Fibroblast of lung (primary cell): ENCODE results near the gene HARS2. TPM values are rescaled to one million over a fixed set of nuclear protein-coding genes. Genes with fewer than 3 reads are reported as not detected.
"Not testable (repeated sequence)": the region's sequence is repeated elsewhere in the genome, so short reads cannot be mapped to it uniquely, and the experiment has no call there.

Source experiments
- DNase-seq, 2 donors: peaks; one replicate each; pipeline versions ENCODE4 v3.0.0 to v3.0.0-alpha.2; 2010; ENCODE audit warnings: low read depth in 2 of 2
- H2AFZ ChIP-seq: 2 replicates; pipeline ENCODE4 v1.5.1; 2012; ENCODE audit warnings: low read length, control low read depth, inconsistent platforms
- H3K27ac ChIP-seq: 2 replicates; pipeline ENCODE4 v1.5.1; 2011; ENCODE audit warnings: low read length, control low read depth; ENCODE audit not compliant: insufficient read depth
- H3K27me3 ChIP-seq: 2 replicates; pipeline ENCODE4 v1.5.1; 2011; ENCODE audit warnings: mild to moderate bottlenecking, low read length; ENCODE audit not compliant: control insufficient read depth, insufficient read depth
- H3K36me3 ChIP-seq: 2 replicates; pipeline ENCODE4 v1.5.1; 2011; ENCODE audit warnings: low read length; ENCODE audit not compliant: control insufficient read depth, insufficient read depth
- H3K4me1 ChIP-seq: 2 replicates; pipeline ENCODE4 v1.5.1; 2011; ENCODE audit warnings: low read length; ENCODE audit not compliant: control insufficient read depth, insufficient read depth; ENCODE audit errors: extremely low read depth
- H3K4me2 ChIP-seq: 2 replicates; pipeline ENCODE4 v1.5.1; 2011; ENCODE audit warnings: low read length, control low read depth; ENCODE audit not compliant: insufficient read depth; ENCODE audit errors: extremely low read depth
- H3K4me3 ChIP-seq, 4 experiments: fragments of 200-600 bp in 1 of 4; sonication (generic) in 1 of 4; replicated peaks in 1 of 4; 2 replicates each; pipeline ENCODE4 v1.5.1; 2011 to 2016; ENCODE audit warnings: low read length in 4 of 4, low read depth in 3 of 4, mild to moderate bottlenecking in 3 of 4, control low read depth in 2 of 4, inconsistent platforms in 1 of 4, mixed read lengths in 1 of 4; ENCODE audit not compliant: insufficient read depth in 1 of 4; ENCODE audit errors: control extremely low read depth in 1 of 4
- H3K79me2 ChIP-seq: 2 replicates; pipeline ENCODE4 v1.5.1; 2012; ENCODE audit warnings: mild to moderate bottlenecking, low read length, inconsistent platforms; ENCODE audit not compliant: control insufficient read depth, insufficient read depth
- H3K9ac ChIP-seq: 2 replicates; pipeline ENCODE4 v1.5.1; 2011; ENCODE audit warnings: mild to moderate bottlenecking, low read length, control low read depth; ENCODE audit not compliant: insufficient read depth
- H3K9me3 ChIP-seq: 2 replicates; pipeline ENCODE4 v1.5.1; 2012; ENCODE audit warnings: low read depth, low read length; ENCODE audit not compliant: control insufficient read depth, insufficient read depth
- H4K20me1 ChIP-seq: 2 replicates; pipeline ENCODE4 v1.5.1; 2011; ENCODE audit warnings: low read length; ENCODE audit not compliant: control insufficient read depth, insufficient read depth; ENCODE audit errors: extremely low read depth
- EZH2 ChIP-seq: IDR thresholded peaks from 2 replicates; pipeline ENCODE4 v1.5.1; 2012; ENCODE audit warnings: low read length, control low read depth, mild to moderate bottlenecking; ENCODE audit errors: missing control alignments
- polyA plus RNA-seq, 2 donors: library from polyadenylated mRNA; depleted of rRNA in 1 of 2; stranded (reverse) in 1 of 2; unstranded in 1 of 2; fragments of >200 nt; gene quantifications; 2 replicates each; pipeline ENCODE4 v1.2.1, GENCODE V29; 2011 to 2012; ENCODE audit warnings: missing spikeins in 1 of 2
- total RNA-seq: library from RNA; depleted of rRNA; stranded (reverse); fragments of >200 nt; gene quantifications from 2 replicates; pipeline ENCODE4 v1.2.1, GENCODE V29; 2014
- TF ChIP-seq, protein P1 (sequence below), 2 donors: IDR thresholded peaks in 1 of 2; conservative IDR thresholded peaks in 1 of 2; 1 replicate in 1 of 2; 2 replicates in 1 of 2; pipeline ENCODE4 v1.5.1; 2011 to 2012; ENCODE audit warnings: low read length in 2 of 2, control low read depth in 1 of 2, inconsistent platforms in 1 of 2, low read depth in 1 of 2, mild to moderate bottlenecking in 1 of 2

HARS2 gene
- total and polyA plus RNA-seq, 2 donors (not counting 1 experiment from before 2014, with no cell fraction given), result 27.1 to 30.1 TPM

DNA sequence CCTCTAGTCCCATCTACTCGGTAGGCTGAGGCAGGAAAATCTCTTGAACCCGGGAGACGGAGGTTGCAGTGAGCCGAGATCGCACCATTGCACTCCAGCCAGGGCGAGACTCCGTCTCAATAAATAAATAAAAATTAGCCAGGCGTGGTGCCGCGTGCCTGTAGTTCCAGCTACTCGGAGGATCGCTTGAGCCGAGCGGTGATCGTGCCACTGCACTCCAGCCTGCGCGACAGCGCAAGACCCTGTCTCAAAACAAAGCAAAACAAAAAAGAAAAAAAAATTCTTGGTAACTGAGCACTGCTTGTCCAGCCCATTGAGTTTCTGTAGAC, 27.3 kb upstream of the HARS2 start:
- peaks cover 30% of the 10 kb centered on the region for H3K79me2 ChIP-seq
- no peaks in the 10 kb centered on the region for H4K20me1 ChIP-seq
- H3K9me3 ChIP-seq, result no peaks in the 10 kb centered on the region
- no peaks in the 10 kb centered on the region for H3K27me3 ChIP-seq
- H3K27ac ChIP-seq, result peak overlapping the region; percentile 96
- peak overlapping the region; percentile 85 for H3K9ac ChIP-seq
- H2AFZ ChIP-seq, result peak overlapping the region; percentile 100
- H3K36me3 ChIP-seq, result peaks cover 23% of the 10 kb centered on the region
- H3K4me3 ChIP-seq, result peak overlapping the region; percentile 97 to 98 (median 98)
- TF ChIP-seq EZH2, result no peak
- TF ChIP-seq, protein P1, sequence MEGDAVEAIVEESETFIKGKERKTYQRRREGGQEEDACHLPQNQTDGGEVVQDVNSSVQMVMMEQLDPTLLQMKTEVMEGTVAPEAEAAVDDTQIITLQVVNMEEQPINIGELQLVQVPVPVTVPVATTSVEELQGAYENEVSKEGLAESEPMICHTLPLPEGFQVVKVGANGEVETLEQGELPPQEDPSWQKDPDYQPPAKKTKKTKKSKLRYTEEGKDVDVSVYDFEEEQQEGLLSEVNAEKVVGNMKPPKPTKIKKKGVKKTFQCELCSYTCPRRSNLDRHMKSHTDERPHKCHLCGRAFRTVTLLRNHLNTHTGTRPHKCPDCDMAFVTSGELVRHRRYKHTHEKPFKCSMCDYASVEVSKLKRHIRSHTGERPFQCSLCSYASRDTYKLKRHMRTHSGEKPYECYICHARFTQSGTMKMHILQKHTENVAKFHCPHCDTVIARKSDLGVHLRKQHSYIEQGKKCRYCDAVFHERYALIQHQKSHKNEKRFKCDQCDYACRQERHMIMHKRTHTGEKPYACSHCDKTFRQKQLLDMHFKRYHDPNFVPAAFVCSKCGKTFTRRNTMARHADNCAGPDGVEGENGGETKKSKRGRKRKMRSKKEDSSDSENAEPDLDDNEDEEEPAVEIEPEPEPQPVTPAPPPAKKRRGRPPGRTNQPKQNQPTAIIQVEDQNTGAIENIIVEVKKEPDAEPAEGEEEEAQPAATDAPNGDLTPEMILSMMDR (conservative IDR thresholded peaks at IDR 0.05 in 1 of 2, IDR thresholded peaks at IDR 0.05 in 1 of 2; ENCODE audit: low read depth in 1 of 2, low read length in 2 of 2), result no peak
- peak overlapping the region; percentile 100 for H3K4me2 ChIP-seq
- DNase-seq, result no peak
- no peaks in the 10 kb centered on the region for H3K4me1 ChIP-seq

DNA sequence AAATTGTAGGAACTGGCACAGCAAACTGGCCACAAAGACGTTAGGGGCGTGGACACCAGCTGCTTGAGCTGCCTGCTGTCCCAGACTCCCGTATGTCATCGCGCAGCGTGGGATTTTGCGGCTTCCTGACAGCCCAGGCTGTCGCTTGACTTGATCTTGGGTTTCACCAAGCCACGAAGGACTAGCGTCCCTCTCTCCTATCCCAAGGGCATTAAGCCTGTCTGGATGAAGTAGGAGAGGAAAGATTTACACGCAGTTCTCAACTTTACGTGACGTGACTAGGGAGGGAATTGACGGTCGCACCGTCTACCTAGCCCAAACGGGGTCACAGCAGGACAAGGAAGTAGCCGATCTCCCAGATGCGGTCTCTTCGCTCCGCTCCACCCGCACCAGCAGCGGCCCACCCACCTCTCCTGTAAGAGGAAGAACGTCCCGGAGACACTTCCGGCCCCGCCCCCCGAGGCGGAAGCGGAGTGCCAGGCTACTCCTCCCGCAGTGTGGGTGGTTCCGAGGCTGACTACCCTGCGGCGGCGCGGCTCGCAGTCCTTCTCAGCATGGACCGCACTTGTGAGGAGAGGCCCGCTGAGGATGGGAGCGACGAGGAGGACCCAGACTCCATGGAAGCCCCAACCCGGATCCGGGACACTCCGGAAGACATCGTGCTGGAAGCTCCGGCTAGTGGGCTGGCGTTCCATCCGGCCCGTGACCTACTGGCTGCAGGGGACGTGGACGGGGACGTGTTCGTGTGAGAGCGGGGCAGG, 26.7 kb upstream of the HARS2 start, which contains the start of gene WDR55:
Gene WDR55, plus strand, starts transcription at position 546 of the 761 bp plus-strand sequence. Its CDS starts 9 bp downstream, at position 555.
- TF ChIP-seq, protein P1 (conservative IDR thresholded peaks at IDR 0.05 in 1 of 2, IDR thresholded peaks at IDR 0.05 in 1 of 2; ENCODE audit: low read depth in 1 of 2, low read length in 2 of 2), result no peak
- no peak for TF ChIP-seq EZH2
- peak; percentile 88 to 93 for DNase-seq
- peak within 1 kb of the TSS; percentile 100 for H2AFZ ChIP-seq
- peak within 1 kb of the TSS; percentile 97 to 98 (median 98) for H3K4me3 ChIP-seq
- no peaks in the 10 kb centered on the region for H3K27me3 ChIP-seq
- H3K4me1 ChIP-seq, result no peaks in the 10 kb centered on the region
- H4K20me1 ChIP-seq, result no peaks in the 10 kb centered on the region
- H3K36me3 ChIP-seq, result peaks cover 24% of the 10 kb centered on the region
- H3K9ac ChIP-seq, result peak within 1 kb of the TSS; percentile 85
- no peaks in the 10 kb centered on the region for H3K9me3 ChIP-seq
- H3K4me2 ChIP-seq, result peak within 1 kb of the TSS; percentile 100
- H3K27ac ChIP-seq, result peak within 1 kb of the TSS; percentile 96
- peaks cover 30% of the 10 kb centered on the region for H3K79me2 ChIP-seq

DNA sequence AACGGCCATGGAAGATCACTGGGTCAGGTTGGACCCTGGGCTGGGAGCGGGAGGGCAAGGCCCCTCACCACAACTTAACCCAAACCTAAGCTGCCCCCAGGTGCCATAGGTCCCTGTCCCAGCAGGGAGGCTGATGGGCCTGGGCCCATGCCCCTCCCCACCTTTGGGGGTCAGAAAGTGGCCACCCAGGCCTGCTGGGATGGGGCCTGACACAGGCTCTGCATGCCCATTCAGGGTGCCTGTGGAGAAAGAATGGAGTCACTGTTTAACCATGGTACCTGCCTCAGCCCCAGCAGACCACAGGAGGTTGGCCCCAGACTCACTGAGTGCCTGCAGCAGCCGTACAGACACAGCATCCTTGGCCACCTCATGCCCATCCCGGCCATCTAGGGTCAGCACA, 20.2 kb upstream of the HARS2 start:
- not testable (repeated sequence) for H3K4me2 ChIP-seq, DNase-seq, H3K27ac ChIP-seq, H4K20me1 ChIP-seq, H2AFZ ChIP-seq, H3K4me1 ChIP-seq, H3K9ac ChIP-seq, H3K9me3 ChIP-seq, H3K27me3 ChIP-seq, H3K4me3 ChIP-seq
- Histone ChIP-seq H3K79me2 (peaks cover 17% of the 10 kb centered on the region), H3K36me3 (peaks cover 24% of the 10 kb centered on the region)
